Neural cell (in vitro differentiated cells): ENCODE results near the gene LCP1. TPM values are rescaled to one million over a fixed set of nuclear protein-coding genes. Genes with fewer than 3 reads are reported as not detected.

ENCODE experiments used
- H2AFZ ChIP-seq: fragments of 200-600, 300-800 bp; sonication (generic), shearing (Covaris generic); 2 replicates; pipeline ENCODE4 v1.6.0; 2014; ENCODE audit warnings: low read depth, mild to moderate bottlenecking, antibody characterized with exemption, low read length, moderate library complexity
- H3F3A ChIP-seq: fragments of 200-600 bp; shearing (Covaris generic); 2 replicates; pipeline ENCODE4 v1.6.1; 2016; ENCODE audit warnings: mild to moderate bottlenecking, moderate library complexity, mixed read lengths, antibody characterized with exemption, low read length; ENCODE audit not compliant: insufficient read depth, poor library complexity, severe bottlenecking
- H3K27ac ChIP-seq: fragments of 200-600, 300-800 bp; sonication (generic), shearing (Covaris generic); 2 replicates; pipeline ENCODE4 v1.5.1; 2014; ENCODE audit warnings: mild to moderate bottlenecking, low read length, moderate library complexity
- H3K27me3 ChIP-seq: fragments of 300-800, 200-600 bp; sonication (generic), shearing (Covaris generic); 2 replicates; pipeline ENCODE4 v1.6.0; 2014; ENCODE audit warnings: mild to moderate bottlenecking, low read depth, low read length, moderate library complexity; ENCODE audit not compliant: insufficient read depth
- H3K36me3 ChIP-seq: fragments of 300-800, 200-600 bp; sonication (generic), shearing (Covaris generic); 2 replicates; pipeline ENCODE4 v1.5.1; 2014; ENCODE audit warnings: mild to moderate bottlenecking, antibody characterized with exemption, low read length, moderate library complexity; ENCODE audit not compliant: insufficient read depth
- H3K4me2 ChIP-seq: fragments of 300-800, 200-600 bp; sonication (generic), shearing (Covaris generic); 2 replicates; pipeline ENCODE4 v1.6.0; 2014; ENCODE audit warnings: mild to moderate bottlenecking, low read length
- H3K4me3 ChIP-seq: fragments of 300-800, 200-600 bp; sonication (generic), shearing (Covaris generic); 2 replicates; pipeline ENCODE4 v1.5.1; 2014; ENCODE audit warnings: mild to moderate bottlenecking, low read length, moderate library complexity
- H3K79me2 ChIP-seq: fragments of 200-600 bp; shearing (Covaris generic); replicated peaks from 2 replicates; pipeline ENCODE4 v1.6.0; 2014; ENCODE audit warnings: mild to moderate bottlenecking, low read length, moderate library complexity; ENCODE audit not compliant: insufficient read depth
- H3K9ac ChIP-seq: fragments of 300-800, 200-600 bp; sonication (generic), shearing (Covaris generic); 2 replicates; pipeline ENCODE4 v1.6.1; 2016; ENCODE audit warnings: mild to moderate bottlenecking, low read length, mixed read lengths
- H3K9me2 ChIP-seq: fragments of 200-600 bp; shearing (Covaris generic); 2 replicates; pipeline ENCODE4 v1.6.1; 2016; ENCODE audit warnings: mild to moderate bottlenecking, low read length, mixed read lengths; ENCODE audit not compliant: insufficient read depth
- H3K9me3 ChIP-seq: fragments of 200-600, 300-800 bp; sonication (generic), shearing (Covaris generic); 2 replicates; pipeline ENCODE4 v1.6.1; 2016; ENCODE audit warnings: mild to moderate bottlenecking, mixed run types, low read length, moderate library complexity, mixed read lengths
- H4K20me1 ChIP-seq: fragments of 200-600 bp; shearing (Covaris generic); 2 replicates; pipeline ENCODE4 v1.6.1; 2016; ENCODE audit warnings: mild to moderate bottlenecking, mixed run types; ENCODE audit not compliant: insufficient read depth
- EP300 ChIP-seq: fragments of 450-650 bp; conservative IDR thresholded peaks from 2 replicates; pipeline ENCODE4 v1.6.1; 2014; ENCODE audit warnings: antibody characterized with exemption, mild to moderate bottlenecking, moderate library complexity; ENCODE audit not compliant: poor library complexity, severe bottlenecking
- EZH2 ChIP-seq: fragments of 200-600, 300-800 bp; shearing (Covaris generic), sonication (generic); IDR thresholded peaks from 2 replicates; pipeline ENCODE4 v1.6.1; 2014; ENCODE audit warnings: antibody characterized with exemption, low read length, borderline replicate concordance, mild to moderate bottlenecking; ENCODE audit not compliant: insufficient read depth, poor library complexity, severe bottlenecking
- MXI1 ChIP-seq: fragments of 450-650 bp; conservative IDR thresholded peaks from 2 replicates; pipeline ENCODE4 v1.6.1; 2014; ENCODE audit warnings: antibody characterized with exemption, mild to moderate bottlenecking; ENCODE audit not compliant: poor library complexity, severe bottlenecking
- POLR2AphosphoS5 ChIP-seq: IDR thresholded peaks from 2 replicates; pipeline ENCODE4 v1.6.1; 2012
- RAD21 ChIP-seq: fragments of 450-650 bp; conservative IDR thresholded peaks from 2 replicates; pipeline ENCODE4 v1.6.1; 2014; ENCODE audit warnings: antibody characterized with exemption, mild to moderate bottlenecking, moderate library complexity
- SMC3 ChIP-seq: fragments of 450-650 bp; conservative IDR thresholded peaks from 2 replicates; pipeline ENCODE4 v1.6.1; 2014; ENCODE audit warnings: antibody characterized with exemption, mild to moderate bottlenecking, moderate library complexity; ENCODE audit not compliant: poor library complexity
- TAF1 ChIP-seq: IDR thresholded peaks from 2 replicates; pipeline ENCODE4 v1.6.1; 2012; ENCODE audit warnings: low read depth
- polyA plus RNA-seq: library from polyadenylated mRNA; depleted of rRNA; stranded (reverse); fragments of >200 nt; gene quantifications from 2 replicates; pipeline ENCODE4 v1.2.3, GENCODE V29; 2014
- TF ChIP-seq, protein P1 (sequence below): IDR thresholded peaks from 2 replicates; pipeline ENCODE4 v1.6.1; 2012; ENCODE audit warnings: borderline replicate concordance
- TF ChIP-seq, protein P2 (sequence below): fragments of 450-650 bp; IDR thresholded peaks from 2 replicates; pipeline ENCODE4 v1.5.1; 2014; ENCODE audit warnings: antibody characterized with exemption, mild to moderate bottlenecking, moderate library complexity; ENCODE audit not compliant: poor library complexity, severe bottlenecking

LCP1 gene
- polyA plus RNA-seq, 1 donor from 2014 or later: 0.76 TPM

DNA sequence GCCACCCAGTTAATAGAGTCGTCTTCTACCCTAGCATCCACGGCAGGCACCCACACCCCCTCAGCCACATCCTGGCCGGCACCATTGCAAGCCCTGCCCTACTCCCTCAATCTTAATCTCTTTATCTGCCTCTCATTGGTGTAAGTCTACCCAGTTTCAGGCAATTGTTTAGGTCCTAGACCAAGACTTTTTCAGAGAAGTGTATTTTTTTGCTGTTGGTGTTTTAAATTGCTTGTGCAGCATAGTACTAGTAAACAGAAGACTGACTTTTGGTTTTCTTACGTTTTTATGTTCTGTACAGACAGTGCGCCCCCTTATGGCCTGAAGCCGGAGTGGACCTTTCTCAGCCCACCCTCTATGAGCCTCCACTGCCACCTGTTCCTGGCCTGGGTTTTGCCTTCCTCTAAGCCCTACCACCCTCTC lies 2.3 kb upstream of the LCP1 start:
- TF ChIP-seq SMC3 (no peak), MXI1 (no peak), RAD21 (no peak), EP300 (no peak), TAF1 (no peak), POLR2AphosphoS5 (no peak), EZH2 (no peak)
- TF ChIP-seq, protein P1, sequence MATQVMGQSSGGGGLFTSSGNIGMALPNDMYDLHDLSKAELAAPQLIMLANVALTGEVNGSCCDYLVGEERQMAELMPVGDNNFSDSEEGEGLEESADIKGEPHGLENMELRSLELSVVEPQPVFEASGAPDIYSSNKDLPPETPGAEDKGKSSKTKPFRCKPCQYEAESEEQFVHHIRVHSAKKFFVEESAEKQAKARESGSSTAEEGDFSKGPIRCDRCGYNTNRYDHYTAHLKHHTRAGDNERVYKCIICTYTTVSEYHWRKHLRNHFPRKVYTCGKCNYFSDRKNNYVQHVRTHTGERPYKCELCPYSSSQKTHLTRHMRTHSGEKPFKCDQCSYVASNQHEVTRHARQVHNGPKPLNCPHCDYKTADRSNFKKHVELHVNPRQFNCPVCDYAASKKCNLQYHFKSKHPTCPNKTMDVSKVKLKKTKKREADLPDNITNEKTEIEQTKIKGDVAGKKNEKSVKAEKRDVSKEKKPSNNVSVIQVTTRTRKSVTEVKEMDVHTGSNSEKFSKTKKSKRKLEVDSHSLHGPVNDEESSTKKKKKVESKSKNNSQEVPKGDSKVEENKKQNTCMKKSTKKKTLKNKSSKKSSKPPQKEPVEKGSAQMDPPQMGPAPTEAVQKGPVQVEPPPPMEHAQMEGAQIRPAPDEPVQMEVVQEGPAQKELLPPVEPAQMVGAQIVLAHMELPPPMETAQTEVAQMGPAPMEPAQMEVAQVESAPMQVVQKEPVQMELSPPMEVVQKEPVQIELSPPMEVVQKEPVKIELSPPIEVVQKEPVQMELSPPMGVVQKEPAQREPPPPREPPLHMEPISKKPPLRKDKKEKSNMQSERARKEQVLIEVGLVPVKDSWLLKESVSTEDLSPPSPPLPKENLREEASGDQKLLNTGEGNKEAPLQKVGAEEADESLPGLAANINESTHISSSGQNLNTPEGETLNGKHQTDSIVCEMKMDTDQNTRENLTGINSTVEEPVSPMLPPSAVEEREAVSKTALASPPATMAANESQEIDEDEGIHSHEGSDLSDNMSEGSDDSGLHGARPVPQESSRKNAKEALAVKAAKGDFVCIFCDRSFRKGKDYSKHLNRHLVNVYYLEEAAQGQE: no peak
- TF ChIP-seq, protein P2, sequence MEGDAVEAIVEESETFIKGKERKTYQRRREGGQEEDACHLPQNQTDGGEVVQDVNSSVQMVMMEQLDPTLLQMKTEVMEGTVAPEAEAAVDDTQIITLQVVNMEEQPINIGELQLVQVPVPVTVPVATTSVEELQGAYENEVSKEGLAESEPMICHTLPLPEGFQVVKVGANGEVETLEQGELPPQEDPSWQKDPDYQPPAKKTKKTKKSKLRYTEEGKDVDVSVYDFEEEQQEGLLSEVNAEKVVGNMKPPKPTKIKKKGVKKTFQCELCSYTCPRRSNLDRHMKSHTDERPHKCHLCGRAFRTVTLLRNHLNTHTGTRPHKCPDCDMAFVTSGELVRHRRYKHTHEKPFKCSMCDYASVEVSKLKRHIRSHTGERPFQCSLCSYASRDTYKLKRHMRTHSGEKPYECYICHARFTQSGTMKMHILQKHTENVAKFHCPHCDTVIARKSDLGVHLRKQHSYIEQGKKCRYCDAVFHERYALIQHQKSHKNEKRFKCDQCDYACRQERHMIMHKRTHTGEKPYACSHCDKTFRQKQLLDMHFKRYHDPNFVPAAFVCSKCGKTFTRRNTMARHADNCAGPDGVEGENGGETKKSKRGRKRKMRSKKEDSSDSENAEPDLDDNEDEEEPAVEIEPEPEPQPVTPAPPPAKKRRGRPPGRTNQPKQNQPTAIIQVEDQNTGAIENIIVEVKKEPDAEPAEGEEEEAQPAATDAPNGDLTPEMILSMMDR: no peak
- H3K9ac ChIP-seq: no peak overlapping the region
- no peaks in the 10 kb centered on the region for H3K36me3 ChIP-seq
- H3K4me3 ChIP-seq: no peak overlapping the region
- H3K9me2 ChIP-seq: no peaks in the 10 kb centered on the region
- H3K27me3 ChIP-seq: no peaks in the 10 kb centered on the region
- H2AFZ ChIP-seq: no peak overlapping the region
- no peak overlapping the region for H3K4me2 ChIP-seq
- no peaks in the 10 kb centered on the region for H3K79me2 ChIP-seq
- no peaks in the 10 kb centered on the region for H3K9me3 ChIP-seq
- H4K20me1 ChIP-seq: no peaks in the 10 kb centered on the region
- no peaks in the 10 kb centered on the region for H3F3A ChIP-seq
- H3K27ac ChIP-seq: no peak overlapping the region

DNA sequence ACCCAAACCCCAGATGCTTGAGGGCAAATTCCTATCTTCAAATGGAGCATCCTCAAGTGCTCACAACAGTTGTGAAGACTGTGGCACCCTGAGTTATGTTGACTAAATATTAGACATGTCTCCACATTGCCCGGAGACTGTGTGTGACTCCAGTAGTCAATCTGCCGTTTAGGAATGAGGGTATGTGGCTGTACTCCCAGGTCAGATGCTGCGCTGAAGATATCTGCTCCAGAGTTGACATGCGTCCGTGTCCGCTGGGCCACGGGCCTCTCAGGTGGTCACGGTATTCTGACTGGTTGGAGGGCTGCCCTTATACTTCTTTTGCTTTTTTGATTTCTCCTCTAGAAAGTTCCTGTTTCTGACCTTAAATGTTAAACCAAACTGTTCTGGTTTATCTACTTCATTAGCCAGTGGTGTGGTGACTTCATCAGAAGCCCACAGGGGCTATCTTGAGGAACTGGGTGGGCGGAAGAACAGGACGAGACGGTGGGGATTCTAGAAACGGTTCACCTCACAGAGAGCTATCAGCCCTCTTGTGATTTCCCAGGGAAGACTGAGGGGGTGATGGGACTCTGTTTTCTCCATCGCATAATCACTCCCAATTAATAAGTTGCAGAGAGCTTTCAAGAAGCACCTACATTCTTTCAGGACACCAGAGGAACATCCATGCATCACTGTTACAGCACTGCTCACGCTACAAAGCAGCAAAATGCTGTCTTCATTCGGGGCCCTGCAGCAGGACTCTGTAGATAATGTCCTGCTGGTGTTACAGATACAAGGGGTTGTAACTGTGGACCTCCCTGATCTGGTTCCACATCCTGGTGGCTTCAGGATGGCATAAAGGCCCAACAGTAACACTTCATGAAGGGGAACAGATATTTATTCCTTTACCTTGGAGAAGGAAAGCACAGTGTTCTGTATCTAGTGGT lies 1.3 kb upstream of the LCP1 start:
- no peak for TF ChIP-seq RAD21
- TF ChIP-seq POLR2AphosphoS5: no peak
- no peak for TF ChIP-seq EZH2
- no peak for TF ChIP-seq SMC3
- TF ChIP-seq EP300: no peak
- no peak for TF ChIP-seq MXI1
- TF ChIP-seq, protein P1: no peak
- TF ChIP-seq, protein P2: no peak
- no peak for TF ChIP-seq TAF1
- Histone ChIP-seq H2AFZ (no peak overlapping the region), H3K9ac (no peak overlapping the region), H3K36me3 (no peaks in the 10 kb centered on the region), H3K27me3 (no peaks in the 10 kb centered on the region), H3K4me2 (no peak overlapping the region), H3K79me2 (no peaks in the 10 kb centered on the region), H3K27ac (no peak overlapping the region), H3F3A (no peaks in the 10 kb centered on the region), H3K9me2 (no peaks in the 10 kb centered on the region), H4K20me1 (no peaks in the 10 kb centered on the region), H3K9me3 (no peaks in the 10 kb centered on the region), H3K4me3 (no peak overlapping the region)
